Right lobe of liver (tissue), 4 donors: ENCODE measurements around the gene ACACA.

ENCODE experiments used
- POLR2A ChIP-seq: fragments of 450-650 bp; IDR thresholded peaks from one replicate; pipeline ENCODE4 v1.6.1; 2017; ENCODE audit warnings: antibody characterized with exemption, mild to moderate bottlenecking
- TF ChIP-seq, protein P1 (sequence below), 4 donors: fragments of 200-600 bp in 3 of 4; fragments of 450-650 bp in 1 of 4; IDR thresholded peaks; one replicate each; pipeline versions ENCODE4 v1.5.1 to v1.8.0; 2016 to 2022; ENCODE audit warnings: antibody characterized with exemption in 4 of 4, mild to moderate bottlenecking in 2 of 4
- donor health status: DM: no; HTN: no; CAD: no.
- donor health status: DM: no; HTN: no; CAD: no.
- donor health status: DM: no; HTN: yes; CAD: no.

DNA sequence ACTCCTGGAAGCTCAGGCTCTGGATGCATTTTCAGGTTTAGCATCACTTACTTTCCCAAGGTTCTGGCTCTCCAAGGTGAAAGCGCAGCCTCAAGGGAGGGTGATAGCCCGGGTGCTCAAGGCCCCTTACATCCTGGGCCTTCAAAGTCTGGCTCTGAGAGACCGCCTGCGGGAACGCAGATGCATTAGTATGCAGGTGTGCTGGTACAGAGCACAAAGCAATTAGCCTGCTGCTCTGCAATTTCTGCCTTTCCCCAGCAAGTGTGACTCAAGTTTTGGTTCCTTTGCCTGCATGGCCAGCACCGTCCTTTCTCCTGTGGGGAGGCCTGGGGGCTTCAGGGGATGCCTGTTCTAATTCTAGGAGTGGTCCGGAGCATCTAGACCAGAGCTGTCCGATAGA is 341.7 kb downstream of the ACACA start:
- TF ChIP-seq, protein P1, sequence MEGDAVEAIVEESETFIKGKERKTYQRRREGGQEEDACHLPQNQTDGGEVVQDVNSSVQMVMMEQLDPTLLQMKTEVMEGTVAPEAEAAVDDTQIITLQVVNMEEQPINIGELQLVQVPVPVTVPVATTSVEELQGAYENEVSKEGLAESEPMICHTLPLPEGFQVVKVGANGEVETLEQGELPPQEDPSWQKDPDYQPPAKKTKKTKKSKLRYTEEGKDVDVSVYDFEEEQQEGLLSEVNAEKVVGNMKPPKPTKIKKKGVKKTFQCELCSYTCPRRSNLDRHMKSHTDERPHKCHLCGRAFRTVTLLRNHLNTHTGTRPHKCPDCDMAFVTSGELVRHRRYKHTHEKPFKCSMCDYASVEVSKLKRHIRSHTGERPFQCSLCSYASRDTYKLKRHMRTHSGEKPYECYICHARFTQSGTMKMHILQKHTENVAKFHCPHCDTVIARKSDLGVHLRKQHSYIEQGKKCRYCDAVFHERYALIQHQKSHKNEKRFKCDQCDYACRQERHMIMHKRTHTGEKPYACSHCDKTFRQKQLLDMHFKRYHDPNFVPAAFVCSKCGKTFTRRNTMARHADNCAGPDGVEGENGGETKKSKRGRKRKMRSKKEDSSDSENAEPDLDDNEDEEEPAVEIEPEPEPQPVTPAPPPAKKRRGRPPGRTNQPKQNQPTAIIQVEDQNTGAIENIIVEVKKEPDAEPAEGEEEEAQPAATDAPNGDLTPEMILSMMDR (IDR thresholded peaks at IDR 0.05) = no peak
- no peak for TF ChIP-seq POLR2A
